H1 (cell line): ENCODE results near the gene PRKCZ. TPM values are rescaled to one million over a fixed set of nuclear protein-coding genes. Genes with fewer than 3 reads are reported as not detected.
A peak's percentile ranks its signal among the peaks of the same experiment; 100 is the strongest.

Experiments used
- CTCF ChIA-PET: fragments of 300-600 bp; sonication (Branson Sonifier 250); formaldehyde crosslinking; loops from one replicate; lab custom pipeline; 2021; ENCODE audit not compliant: partially characterized antibody; lab: Charles Lee
- POLR2A ChIA-PET: fragments of 300-600 bp; sonication (Branson Sonifier 250); formaldehyde crosslinking; loops from one replicate; lab custom pipeline; 2021; ENCODE audit warnings: inconsistent platforms; ENCODE audit not compliant: partially characterized antibody; lab: Charles Lee
- DNase-seq, 2 experiments: peaks; one replicate each; pipeline versions ENCODE4 v3.0.0 to v3.0.0-alpha.2; 2010 to 2022; ENCODE audit warnings: low spot score in 2 of 2, low read depth in 1 of 2, mixed read lengths in 1 of 2
- FAIRE-seq: peaks from 2 replicates; lab custom pipeline; 2011; peaks lifted over from hg19 to GRCh38; lab: Jason Lieb, UNC
- H2AFZ ChIP-seq: 2 replicates; pipeline ENCODE4 v1.8.1; 2012; ENCODE audit warnings: low read length, inconsistent platforms
- H2AK5ac ChIP-seq: 2 replicates; pipeline ENCODE4 v1.6.1; 2013; ENCODE audit warnings: low read depth, low read length
- H2BK120ac ChIP-seq: replicated peaks from 2 replicates; pipeline ENCODE3; 2013; ENCODE audit warnings: low read depth, low read length, inconsistent platforms
- H2BK12ac ChIP-seq: 2 replicates; pipeline ENCODE4 v1.6.1; 2013; ENCODE audit warnings: low read depth, low read length
- H2BK15ac ChIP-seq: 2 replicates; pipeline ENCODE4 v1.6.1; 2013; ENCODE audit warnings: low read length
- H2BK20ac ChIP-seq: 2 replicates; pipeline ENCODE4 v1.6.1; 2013; ENCODE audit warnings: low read length
- H2BK5ac ChIP-seq: 2 replicates; pipeline ENCODE4 v1.6.1; 2013; ENCODE audit warnings: low read depth, low read length
- H3K14ac ChIP-seq: 2 replicates; pipeline ENCODE4 v1.6.1; 2013; ENCODE audit warnings: inconsistent platforms; ENCODE audit not compliant: insufficient read length
- H3K18ac ChIP-seq: 2 replicates; pipeline ENCODE4 v1.6.1; 2013; ENCODE audit warnings: low read length; ENCODE audit errors: extremely low read depth
- H3K23ac ChIP-seq: 2 replicates; pipeline ENCODE4 v1.6.1; 2013; ENCODE audit warnings: inconsistent platforms; ENCODE audit not compliant: insufficient read length
- H3K23me2 ChIP-seq: 2 replicates; pipeline ENCODE4 v1.6.1; 2013; ENCODE audit warnings: low read depth, low read length
- H3K27ac ChIP-seq: 2 replicates; pipeline ENCODE4 v1.6.1; 2011; ENCODE audit warnings: low read depth, low read length, inconsistent platforms
- H3K27me3 ChIP-seq, 4 experiments: replicated peaks in 1 of 4; 1 replicate in 1 of 4; 2 replicates in 3 of 4; pipeline versions ENCODE4 v1.6.1 to v1.8.1; 2011 to 2013; ENCODE audit warnings: low read length in 3 of 4, mild to moderate bottlenecking in 3 of 4, inconsistent platforms in 2 of 4, mixed read lengths in 2 of 4, moderate library complexity in 1 of 4; ENCODE audit not compliant: control insufficient read depth in 3 of 4, insufficient read depth in 3 of 4; ENCODE audit errors: extremely low read depth in 1 of 4
- H3K36me3 ChIP-seq, 4 experiments: 2 replicates each; pipeline versions ENCODE4 v1.6.1 to v1.8.1; 2011 to 2013; ENCODE audit warnings: mild to moderate bottlenecking in 4 of 4, low read length in 3 of 4, moderate library complexity in 2 of 4, control low read depth in 1 of 4, inconsistent platforms in 1 of 4; ENCODE audit not compliant: insufficient read depth in 4 of 4, control insufficient read depth in 2 of 4
- H3K4ac ChIP-seq: replicated peaks from 2 replicates; pipeline ENCODE3; 2013; ENCODE audit warnings: low read length, low read depth, mixed read lengths, inconsistent platforms; ENCODE audit not compliant: insufficient read length
- H3K4me1 ChIP-seq, 4 experiments: replicated peaks in 1 of 4; 1 replicate in 1 of 4; 2 replicates in 3 of 4; pipeline versions ENCODE4 v1.6.1 to v1.8.1; 2011 to 2013; ENCODE audit warnings: low read length in 3 of 4, inconsistent platforms in 2 of 4, mixed read lengths in 1 of 4; ENCODE audit not compliant: insufficient read depth in 4 of 4, control insufficient read depth in 3 of 4
- H3K4me2 ChIP-seq, 2 experiments: 2 replicates each; pipeline versions ENCODE4 v1.6.1 to v1.8.1; 2011 to 2013; ENCODE audit warnings: low read depth in 2 of 2, low read length in 2 of 2, control low read depth in 1 of 2, inconsistent platforms in 1 of 2, mild to moderate bottlenecking in 1 of 2; ENCODE audit not compliant: insufficient read depth in 1 of 2
- H3K4me3 ChIP-seq, 4 experiments: fragments of 200-600, 300-600 bp in 1 of 4; sonication (generic), shearing (Covaris generic), sonication (Bioruptor Twin) in 1 of 4; 2 replicates each; pipeline versions ENCODE4 v1.5.1 to v1.8.1; 2011 to 2016; ENCODE audit warnings: low read length in 4 of 4, low read depth in 3 of 4, control low read depth in 2 of 4, inconsistent platforms in 2 of 4, mild to moderate bottlenecking in 2 of 4, mixed read lengths in 1 of 4, moderate library complexity in 1 of 4; ENCODE audit not compliant: insufficient read depth in 2 of 4; ENCODE audit errors: extremely low read depth in 1 of 4
- H3K56ac ChIP-seq: replicated peaks from 2 replicates; pipeline ENCODE3; 2013; ENCODE audit warnings: low read depth, mild to moderate bottlenecking, mixed read lengths, low read length, inconsistent platforms; ENCODE audit not compliant: insufficient read length
- H3K79me1 ChIP-seq: 2 replicates; pipeline ENCODE4 v1.6.1; 2013; ENCODE audit warnings: low read depth, low read length, control low read depth
- H3K79me2 ChIP-seq, 2 experiments: 2 replicates each; pipeline versions ENCODE4 v1.6.1 to v1.8.1; 2012 to 2013; ENCODE audit warnings: low read length in 2 of 2, mild to moderate bottlenecking in 2 of 2, inconsistent platforms in 1 of 2; ENCODE audit not compliant: insufficient read depth in 2 of 2, control insufficient read depth in 1 of 2
- H3K9ac ChIP-seq, 4 experiments: replicated peaks in 1 of 4; 1 replicate in 1 of 4; 2 replicates in 3 of 4; pipeline versions ENCODE4 v1.6.1 to v1.8.1; 2011 to 2013; ENCODE audit warnings: low read depth in 3 of 4, low read length in 3 of 4, control low read depth in 2 of 4, mild to moderate bottlenecking in 2 of 4, moderate library complexity in 2 of 4, inconsistent platforms in 1 of 4; ENCODE audit errors: extremely low read depth in 1 of 4
- H3K9me3 ChIP-seq, 2 experiments: 2 replicates each; pipeline versions ENCODE4 v1.6.1 to v1.8.1; 2012 to 2013; ENCODE audit warnings: mild to moderate bottlenecking in 2 of 2, moderate library complexity in 2 of 2, control low read depth in 1 of 2, inconsistent platforms in 1 of 2, low read depth in 1 of 2, low read length in 1 of 2, mixed read lengths in 1 of 2; ENCODE audit not compliant: insufficient read depth in 2 of 2
- H4K20me1 ChIP-seq, 2 experiments: replicated peaks in 1 of 2; 2 replicates each; pipeline versions ENCODE3 to v1.8.1; 2011 to 2013; ENCODE audit warnings: inconsistent platforms in 2 of 2, low read length in 2 of 2, mild to moderate bottlenecking in 1 of 2; ENCODE audit not compliant: insufficient read depth in 2 of 2, control insufficient read depth in 1 of 2
- H4K5ac ChIP-seq: 2 replicates; pipeline ENCODE4 v1.6.1; 2013; ENCODE audit warnings: low read length, low read depth, mixed read lengths, inconsistent platforms; ENCODE audit not compliant: insufficient read length
- H4K8ac ChIP-seq: 2 replicates; pipeline ENCODE4 v1.8.0; 2013; ENCODE audit warnings: mild to moderate bottlenecking, moderate library complexity, low read length, inconsistent platforms; ENCODE audit not compliant: insufficient read depth; ENCODE audit errors: extremely low read depth
- H4K91ac ChIP-seq: replicated peaks from 2 replicates; pipeline ENCODE3; 2013; ENCODE audit warnings: low read length, mixed read lengths, inconsistent platforms; ENCODE audit not compliant: insufficient read length
- BCL11A ChIP-seq, 2 experiments: IDR thresholded peaks; one replicate each; pipeline ENCODE4 v1.6.1; 2011; ENCODE audit warnings: low read depth in 2 of 2, low read length in 2 of 2, mild to moderate bottlenecking in 2 of 2
- CTBP2 ChIP-seq: IDR thresholded peaks from 2 replicates; pipeline ENCODE4 v1.7.0; 2011; ENCODE audit warnings: borderline replicate concordance, mild to moderate bottlenecking, moderate library complexity, mixed read lengths, low read length; ENCODE audit not compliant: insufficient read depth, insufficient read length
- EZH2 ChIP-seq: fragments of 200-600 bp; sonication (generic); IDR thresholded peaks from 2 replicates; pipeline ENCODE4 v1.7.1; 2012; ENCODE audit warnings: low read depth, mild to moderate bottlenecking, moderate library complexity, low read length, inconsistent platforms; ENCODE audit not compliant: severe bottlenecking
- HDAC6 ChIP-seq: IDR thresholded peaks from one replicate; pipeline ENCODE4 v1.7.1; 2012; ENCODE audit warnings: low read depth, mild to moderate bottlenecking, inconsistent platforms, low read length, moderate library complexity
- POU5F1 ChIP-seq: IDR thresholded peaks from 2 replicates; pipeline ENCODE4 v1.6.1; 2011; ENCODE audit warnings: low read depth, mild to moderate bottlenecking, low read length, moderate library complexity
- SIN3A ChIP-seq, 2 experiments: IDR thresholded peaks in 1 of 2; conservative IDR thresholded peaks in 1 of 2; 2 replicates each; pipeline ENCODE4 v1.6.1; 2011 to 2012; ENCODE audit warnings: low read length in 2 of 2, improper control_type of control experiment in 1 of 2, low read depth in 1 of 2, mild to moderate bottlenecking in 1 of 2
- SIRT6 ChIP-seq: IDR thresholded peaks from one replicate; pipeline ENCODE4 v1.7.1; 2012; ENCODE audit warnings: low read length, inconsistent platforms
- TBP ChIP-seq: IDR thresholded peaks from 2 replicates; pipeline ENCODE4 v1.6.1; 2011; ENCODE audit warnings: low read depth, low read length, improper control_type of control experiment
- YY1 ChIP-seq: IDR thresholded peaks from 2 replicates; pipeline ENCODE4 v1.6.1; 2011; ENCODE audit warnings: low read depth, mild to moderate bottlenecking, low read length
- ZNF274 ChIP-seq: IDR thresholded peaks from 2 replicates; pipeline ENCODE4 v1.7.0; 2012; ENCODE audit warnings: low read length, borderline replicate concordance; ENCODE audit errors: extremely low read depth
- WGBS, 2 experiments: shearing (Covaris generic) in 1 of 2; methylation state at CpG; one replicate each; pipeline versions ENCODE4 v1.1.6 to v1.1.7; 2013 to 2015; ENCODE audit warnings: low lambda C conversion rate in 2 of 2, mixed read lengths in 2 of 2, inconsistent platforms in 1 of 2, low coverage in 1 of 2, missing lambda C conversion rate in 1 of 2; ENCODE audit not compliant: insufficient replicate concordance in 2 of 2, insufficient coverage in 1 of 2, insufficient read length in 1 of 2; ENCODE audit errors: extremely low coverage in 1 of 2, missing lambda C conversion rate in 1 of 2; 5-methylcytosine and 5-hydroxymethylcytosine counted together
- polyA plus RNA-seq, 7 experiments: library from polyadenylated mRNA; depleted of rRNA in 3 of 7; stranded (reverse) in 5 of 7; unstranded in 2 of 7; fragments of >200 nt in 5 of 7; fragments of 200-250 nt in 2 of 7; gene quantifications; 1 replicate in 5 of 7; 2 replicates in 1 of 7; 4 replicates in 1 of 7; pipeline versions ENCODE4 v1.2.1 to v1.2.3, GENCODE V29; 2011 to 2013; ENCODE audit warnings: missing spikeins in 2 of 7, mixed read lengths in 2 of 7
- total RNA-seq: library from RNA; stranded (reverse); fragmentation: NEBNext Ultra II Directional; extraction: Animal tissue kit (Norgen Biotek cat#: 25700); gene quantifications from 2 replicates; pipeline ENCODE4 v1.2.1, GENCODE V29; 2021
- TF ChIP-seq, protein P1 (sequence below): IDR thresholded peaks from 2 replicates; pipeline ENCODE4 v1.6.1; 2011; ENCODE audit warnings: low read depth, mild to moderate bottlenecking, low read length; ENCODE audit not compliant: insufficient read depth

The PRKCZ gene
- total and polyA plus RNA-seq, 2 of the 8 experiments (the other 6 are each of a cell fraction or from before 2014, with no cell fraction given): 37.4 to 45.1 TPM

DNA sequence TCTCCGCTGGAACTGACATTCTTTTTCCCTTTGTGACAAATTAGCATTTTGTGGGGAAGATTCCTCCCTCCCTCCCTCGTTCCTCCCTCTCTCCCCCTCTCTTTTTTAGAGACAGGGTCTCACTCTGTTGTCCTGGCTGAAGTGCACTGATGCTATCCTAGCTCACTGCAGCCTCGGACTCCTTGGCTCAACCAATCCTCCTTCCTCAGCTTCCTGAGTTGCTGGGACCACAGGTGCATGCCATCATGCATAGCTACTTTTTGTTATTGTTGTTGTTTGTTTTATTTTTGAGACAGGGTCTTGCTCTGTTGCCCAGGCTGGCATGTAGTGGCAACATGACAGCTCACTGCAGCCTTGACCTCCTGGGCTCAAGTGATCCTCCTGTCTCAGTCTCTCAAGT, 171.1 kb downstream of the PRKCZ start:
- POLR2A ChIA-PET: interaction anchor here (1.8 to 2.4 kb wide), 2 partner anchors 8 to 10 kb away, joined by 4 to 6 read pairs; no protein-coding TSS in a partner anchor
- FAIRE-seq (no peak), DNase-seq (no peak)
- CTCF ChIA-PET: interaction anchor here (1.2 to 1.7 kb wide), 4 partner anchors 9 to 160 kb away, joined by 3 to 7 read pairs (median 4); no protein-coding TSS in a partner anchor
- Histone ChIP-seq H3K36me3 (no peaks in the 10 kb centered on the region), H3K4me3 (no peak overlapping the region), H3K23ac (no peak overlapping the region), H3K9ac (no peak overlapping the region), H3K79me2 (no peaks in the 10 kb centered on the region), H2BK15ac (no peak overlapping the region), H3K23me2 (peaks cover under 1% of the 10 kb centered on the region; the same call in 1 of the 2 replicates), H3K9me3 (no peaks in the 10 kb centered on the region), H2BK120ac (no peak overlapping the region), H2BK12ac (no peak overlapping the region), H2AFZ (no peak overlapping the region), H4K5ac (no peak overlapping the region), H3K14ac (no peak overlapping the region), H2BK20ac (0 out of 2 replicates have a peak overlapping the region, but pooled peaks have one; percentile 48), H3K27me3 (no peaks in the 10 kb centered on the region), H3K4me2 (no peak overlapping the region), H4K8ac (no peak overlapping the region), H3K27ac (no peak overlapping the region), H2AK5ac (no peak overlapping the region), H3K18ac (no peak overlapping the region), H3K4me1 (peaks cover 0 to 5% (median 1%) of the 10 kb centered on the region in 4 experiments; a peak in 1 of 7 replicates), H4K91ac (no peak overlapping the region), H3K4ac (no peak overlapping the region), H4K20me1 (no peaks in the 10 kb centered on the region), H3K56ac (no peak overlapping the region), H2BK5ac (no peak overlapping the region), H3K79me1 (no peaks in the 10 kb centered on the region)
- 93% methylated on average over 3 of the region's 3 CpGs; no CpG with 5 or more reads in 1 of the 2 experiments for WGBS, 2 experiments
- TF ChIP-seq EZH2 (no peak), CTBP2 (no peak), BCL11A (IDR thresholded peaks at IDR 0.05; ENCODE audit: low read depth in 2 of 2, low read length in 2 of 2) (no peak), YY1 (no peak), TBP (no peak), ZNF274 (no peak), HDAC6 (no peak), POU5F1 (no peak), SIN3A (conservative IDR thresholded peaks at IDR 0.05 in 1 of 2, IDR thresholded peaks at IDR 0.05 in 1 of 2; ENCODE audit: low read depth in 1 of 2, low read length in 2 of 2) (no peak), SIRT6 (no peak)
- TF ChIP-seq, protein P1, sequence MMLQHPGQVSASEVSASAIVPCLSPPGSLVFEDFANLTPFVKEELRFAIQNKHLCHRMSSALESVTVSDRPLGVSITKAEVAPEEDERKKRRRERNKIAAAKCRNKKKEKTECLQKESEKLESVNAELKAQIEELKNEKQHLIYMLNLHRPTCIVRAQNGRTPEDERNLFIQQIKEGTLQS: no peak
